ENCODE measurements around the gene SAP25.

SAP25 gene

DNA sequence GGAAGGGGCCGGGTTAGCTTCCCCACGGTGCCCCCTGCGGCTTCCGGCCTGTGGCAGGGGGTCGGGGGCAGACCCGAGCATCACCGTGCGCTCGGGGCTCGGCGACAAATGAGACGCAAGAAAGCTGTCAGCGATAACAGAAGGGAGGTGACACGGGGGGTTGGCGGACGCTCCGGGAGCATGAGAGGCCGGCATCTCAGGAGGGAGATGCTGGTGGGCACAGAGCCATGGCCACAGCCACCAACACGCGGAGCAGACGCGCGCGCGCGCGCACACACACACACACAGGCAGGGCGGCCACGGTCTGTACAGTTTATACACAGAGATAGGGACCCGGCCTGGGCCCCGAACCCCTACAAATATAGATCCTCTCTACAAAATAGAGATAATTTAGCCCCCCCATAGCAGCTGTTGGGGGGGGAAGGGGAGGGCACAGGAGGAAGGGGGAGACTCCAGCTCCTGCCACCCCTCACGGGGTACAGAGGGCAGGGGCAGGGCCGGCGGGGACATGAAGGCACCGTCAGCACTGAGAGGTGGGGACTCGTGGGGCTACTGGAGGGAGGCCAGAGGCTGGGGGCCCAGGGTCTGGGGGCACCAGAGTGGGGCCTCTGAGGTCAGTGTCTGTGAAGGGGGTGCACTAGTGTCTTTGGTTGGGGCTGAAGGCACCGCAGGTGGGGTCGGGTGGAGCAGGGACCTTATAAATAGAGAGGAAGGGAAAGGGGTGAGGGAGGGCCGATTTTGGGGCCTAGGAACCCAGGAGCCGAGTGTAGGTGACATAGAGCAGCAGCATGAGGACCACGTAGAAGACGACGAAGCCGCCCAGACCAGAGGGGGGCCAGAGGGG lies 884 bp upstream of the SAP25 start:
- TF ChIP-seq, protein P1, sequence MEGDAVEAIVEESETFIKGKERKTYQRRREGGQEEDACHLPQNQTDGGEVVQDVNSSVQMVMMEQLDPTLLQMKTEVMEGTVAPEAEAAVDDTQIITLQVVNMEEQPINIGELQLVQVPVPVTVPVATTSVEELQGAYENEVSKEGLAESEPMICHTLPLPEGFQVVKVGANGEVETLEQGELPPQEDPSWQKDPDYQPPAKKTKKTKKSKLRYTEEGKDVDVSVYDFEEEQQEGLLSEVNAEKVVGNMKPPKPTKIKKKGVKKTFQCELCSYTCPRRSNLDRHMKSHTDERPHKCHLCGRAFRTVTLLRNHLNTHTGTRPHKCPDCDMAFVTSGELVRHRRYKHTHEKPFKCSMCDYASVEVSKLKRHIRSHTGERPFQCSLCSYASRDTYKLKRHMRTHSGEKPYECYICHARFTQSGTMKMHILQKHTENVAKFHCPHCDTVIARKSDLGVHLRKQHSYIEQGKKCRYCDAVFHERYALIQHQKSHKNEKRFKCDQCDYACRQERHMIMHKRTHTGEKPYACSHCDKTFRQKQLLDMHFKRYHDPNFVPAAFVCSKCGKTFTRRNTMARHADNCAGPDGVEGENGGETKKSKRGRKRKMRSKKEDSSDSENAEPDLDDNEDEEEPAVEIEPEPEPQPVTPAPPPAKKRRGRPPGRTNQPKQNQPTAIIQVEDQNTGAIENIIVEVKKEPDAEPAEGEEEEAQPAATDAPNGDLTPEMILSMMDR (IDR thresholded peaks at IDR 0.05): no peak
- no peak for TF ChIP-seq ZFX (IDR thresholded peaks at IDR 0.05; ENCODE audit: borderline replicate concordance)

DNA sequence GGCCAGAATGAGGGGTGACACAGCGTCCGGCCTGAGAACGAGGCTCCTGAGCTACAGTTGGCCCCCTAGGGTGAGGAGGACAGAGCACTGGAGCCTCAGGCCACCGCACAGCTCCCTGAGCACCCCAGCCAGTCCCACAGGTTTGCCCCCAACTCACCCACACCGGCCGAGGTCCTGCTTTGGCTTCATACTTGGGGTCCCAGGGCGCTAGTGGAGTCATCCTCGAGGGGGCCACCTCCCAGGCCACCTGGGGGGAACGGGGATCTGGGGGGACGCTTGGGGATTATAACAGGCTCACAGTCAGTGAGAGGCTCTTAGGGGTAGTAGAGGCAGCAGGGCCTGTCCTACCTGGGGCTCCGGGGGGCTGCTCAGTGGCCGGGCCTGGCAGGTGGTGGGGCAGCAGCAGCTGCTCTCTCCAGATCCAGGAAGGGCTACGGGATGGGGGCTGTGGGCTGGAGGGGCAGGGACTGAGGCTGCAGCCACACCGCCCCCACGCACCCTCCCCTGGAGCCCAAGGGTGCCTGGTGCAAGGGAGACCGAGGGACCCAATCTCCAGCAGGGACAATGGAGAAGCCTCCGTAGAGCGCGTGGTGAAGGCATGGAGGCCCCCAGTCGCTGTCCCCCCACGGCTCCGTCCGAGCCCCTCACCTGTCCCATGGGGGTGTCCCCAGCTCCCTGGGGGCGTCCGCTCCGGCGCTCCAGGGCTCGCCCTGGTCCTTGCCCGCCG lies 588 bp downstream of the SAP25 start:
- TF ChIP-seq ZFX (IDR thresholded peaks at IDR 0.05; ENCODE audit: borderline replicate concordance): no peak
- TF ChIP-seq, protein P1 (IDR thresholded peaks at IDR 0.05): no peak
- no peak overlapping the region for H3K27ac ChIP-seq

More for the DNA sequence above, 884 bp upstream of the SAP25 start:
- peak overlapping the region; percentile 65 for H3K27ac ChIP-seq

DNA sequence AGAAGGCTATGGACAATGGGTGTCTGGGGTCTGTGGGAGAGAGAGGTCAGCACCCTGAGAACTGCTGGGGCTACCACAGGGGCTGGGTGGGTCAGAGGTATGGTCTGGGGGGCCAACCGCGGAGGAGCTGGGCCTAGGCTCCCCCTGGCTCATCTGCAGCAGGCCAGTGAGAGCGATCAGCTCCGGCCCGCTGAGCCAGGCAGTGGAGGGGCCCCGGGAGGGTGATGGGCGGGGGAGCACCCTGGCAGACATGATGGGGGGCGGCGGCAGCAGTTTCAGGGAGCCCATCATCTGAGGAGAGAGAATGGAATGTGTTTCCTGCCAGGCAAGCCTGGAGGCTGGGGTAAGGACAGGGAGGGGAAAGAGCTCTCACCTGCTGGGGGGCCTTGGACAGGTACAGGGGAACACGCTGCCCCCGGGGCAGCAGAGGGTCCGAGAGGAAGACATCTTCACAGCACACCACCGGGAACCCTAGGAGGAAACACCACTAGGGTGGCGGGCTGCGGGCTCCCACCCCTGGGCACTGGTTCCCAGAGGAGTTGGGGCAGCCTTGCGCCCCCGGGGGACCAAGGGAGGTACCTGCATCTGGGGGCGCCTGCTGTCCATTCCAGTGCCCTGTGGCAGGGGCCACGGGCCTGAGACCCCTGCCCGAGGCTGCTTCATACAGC lies 1.3 kb downstream of the SAP25 start:
- TF ChIP-seq, protein P1 (IDR thresholded peaks at IDR 0.05): no peak
- TF ChIP-seq ZFX (IDR thresholded peaks at IDR 0.05; ENCODE audit: borderline replicate concordance): no peak
- peak overlapping the region; percentile 74; the same call in 1 of the 2 replicates for H3K27ac ChIP-seq

DNA sequence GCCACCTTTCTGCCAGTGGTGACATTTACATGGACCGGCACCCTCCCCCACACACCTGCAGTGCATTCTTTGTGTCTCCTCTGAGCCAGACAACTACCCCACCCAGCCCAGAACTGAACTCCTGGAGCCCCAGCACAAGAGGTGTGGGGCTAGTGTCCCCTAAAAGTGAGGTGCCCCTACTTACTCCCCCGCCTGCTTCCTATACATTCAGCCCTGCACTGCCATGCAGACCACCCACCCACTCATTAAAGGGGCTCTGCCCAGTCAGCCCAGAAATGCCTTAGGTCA lies 1.9 kb downstream of the SAP25 start:
- TF ChIP-seq, protein P1 (IDR thresholded peaks at IDR 0.05): no peak
- TF ChIP-seq ZFX (IDR thresholded peaks at IDR 0.05; ENCODE audit: borderline replicate concordance): no peak
- H3K27ac ChIP-seq: peak overlapping the region; percentile 74

DNA sequence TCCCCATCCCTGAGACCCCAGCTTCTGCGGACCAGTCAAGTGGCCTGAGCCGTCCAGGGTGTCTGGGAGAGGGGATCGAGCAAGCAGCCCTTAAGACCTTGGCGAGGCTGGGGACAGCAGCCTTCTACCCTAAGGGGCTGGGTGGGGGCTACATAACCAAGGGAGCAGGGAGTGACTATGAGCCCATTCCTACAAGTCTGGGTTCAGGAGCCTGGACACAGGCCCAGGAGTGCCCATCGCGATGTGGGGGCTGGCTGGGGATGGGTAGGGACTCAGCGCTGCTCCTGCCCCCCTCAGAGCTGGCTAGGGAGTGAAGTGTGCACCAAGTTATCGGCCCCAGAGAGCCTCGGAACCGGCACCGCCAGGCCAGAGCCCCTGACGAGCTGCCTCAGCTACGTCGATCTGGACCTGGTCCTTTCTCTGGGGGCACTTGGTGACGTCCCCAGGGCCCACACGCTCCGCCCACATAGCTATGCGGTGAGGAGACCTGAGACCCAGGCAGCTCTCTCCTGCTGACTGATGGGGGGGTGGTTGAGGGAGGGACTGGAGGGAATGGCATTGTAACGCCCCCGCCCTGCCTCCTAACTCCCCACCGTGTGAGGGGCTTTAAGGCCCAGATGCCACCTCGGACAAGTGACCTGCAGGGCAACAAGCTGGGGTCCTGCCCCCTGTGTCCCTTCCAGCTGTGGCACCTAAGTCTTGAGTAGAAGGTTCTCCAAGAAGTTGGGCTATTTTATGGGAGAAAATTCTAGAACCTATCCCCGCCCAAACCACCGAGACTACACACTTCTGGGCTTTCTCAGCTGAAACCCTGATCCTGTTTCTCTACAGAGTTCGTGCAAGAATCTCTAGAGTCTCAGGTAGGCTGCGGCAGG lies 2.5 kb downstream of the SAP25 start:
- TF ChIP-seq, protein P1 (IDR thresholded peaks at IDR 0.05): no peak
- TF ChIP-seq ZFX (IDR thresholded peaks at IDR 0.05; ENCODE audit: borderline replicate concordance): no peak
- peak overlapping the region; percentile 74 for H3K27ac ChIP-seq

DNA sequence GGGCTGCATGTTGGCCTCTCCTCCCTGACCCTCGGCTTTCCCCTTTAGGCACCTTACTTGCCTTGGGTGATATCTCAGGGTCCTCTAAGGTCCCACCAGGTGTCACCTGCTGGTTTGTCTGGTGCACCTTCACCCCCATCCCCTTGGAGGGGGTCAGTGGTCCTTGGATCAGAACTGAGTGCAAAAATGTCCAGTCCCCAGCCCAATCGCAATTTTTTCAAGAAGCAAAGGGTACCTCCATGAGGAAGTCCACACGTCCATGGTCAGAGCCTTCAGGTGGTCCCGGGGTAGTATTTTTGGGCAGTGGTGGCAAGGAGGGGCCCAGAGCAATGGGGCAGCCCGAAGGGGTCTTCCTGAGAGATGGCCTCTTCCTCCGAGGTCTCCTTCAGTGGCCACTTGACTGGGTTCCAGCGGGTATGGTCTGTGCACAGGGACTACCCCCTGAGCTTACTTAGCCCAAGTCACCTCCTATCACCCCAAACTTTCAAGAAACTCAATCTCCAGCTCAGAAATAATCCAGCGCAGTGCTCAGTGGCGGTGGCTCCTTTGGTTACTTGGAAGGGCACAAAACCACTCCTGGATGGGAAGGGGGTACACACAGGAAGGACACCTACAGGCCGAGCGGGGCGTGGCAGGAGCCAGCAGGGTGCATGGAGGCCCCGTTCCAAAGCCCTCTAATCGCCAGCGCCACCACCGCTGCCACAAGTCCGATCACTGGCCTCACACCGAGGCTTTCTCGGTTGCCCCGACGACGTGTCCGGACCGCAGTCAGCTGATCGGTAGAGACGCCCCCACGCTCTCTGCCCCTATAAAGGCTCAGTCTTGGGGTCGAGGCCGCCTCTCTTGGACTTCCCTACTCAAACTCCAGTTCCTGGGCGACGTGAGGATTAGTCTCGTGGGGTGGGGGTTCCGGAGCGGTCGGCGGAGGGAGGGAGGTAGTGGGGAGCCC lies 4.5 kb downstream of the SAP25 start:
- TF ChIP-seq, protein P1 (IDR thresholded peaks at IDR 0.05): peak; percentile 39
- no peak for TF ChIP-seq ZFX (IDR thresholded peaks at IDR 0.05; ENCODE audit: borderline replicate concordance)
- H3K27ac ChIP-seq: peak overlapping the region; percentile 74
